Measurements from ENCODE around the gene F10. TPM values are rescaled to one million over a fixed set of nuclear protein-coding genes. Genes with fewer than 3 reads are reported as not detected.
"Not testable (repeated sequence)": the region's sequence is repeated elsewhere in the genome, so short reads cannot be mapped to it uniquely, and the experiment has no call there.

Gene F10
- total RNA-seq, 3 donors from 2014 or later (not counting 1 experiment from before 2014, with no cell fraction given) = not detected

GRCh38 chr13:113106711-113107351, 15.8 kb upstream of the F10 start:
- no peak overlapping the region for H3K4me3 Mint-ChIP-seq
- no peak overlapping the region for H3K27ac Mint-ChIP-seq
- intact Hi-C loops (cut with micrococcal nuclease) = no loop called here
- H3K4me1 Mint-ChIP-seq = no peaks in the 10 kb centered on the region
- H3K9me3 ChIP-seq (ENCODE audit: control insufficient read depth, insufficient read depth, low read length) = no peaks in the 10 kb centered on the region
- H3K36me3 Mint-ChIP-seq = no peaks in the 10 kb centered on the region
- peaks cover 9% of the 10 kb centered on the region for H3K27me3 ChIP-seq (ENCODE audit: control insufficient read depth, insufficient read depth, low read length)
- WGBS (ENCODE audit: insufficient coverage) = 64% methylated on average over 17 of the region's 25 CpGs
- DNase-seq (no peak), ATAC-seq (no peak)
- H3K27me3 Mint-ChIP-seq (ENCODE audit: low read depth in 2 of 2) = no peaks in the 10 kb centered on the region
- H3K4me1 ChIP-seq (ENCODE audit: control insufficient read depth, insufficient read depth, low read length) = peaks cover 12% of the 10 kb centered on the region
- TF ChIP-seq CTCF (IDR thresholded peaks at IDR 0.05) = no peak
- no peak overlapping the region for H3K27ac ChIP-seq (ENCODE audit: low read length)
- H3K36me3 ChIP-seq (ENCODE audit: control insufficient read depth, insufficient read depth, low read length) = no peaks in the 10 kb centered on the region
- no peak overlapping the region for H3K4me3 ChIP-seq (ENCODE audit: low read length)
- H3K9me3 Mint-ChIP-seq = no peaks in the 10 kb centered on the region

- H3K4me3 Mint-ChIP-seq; H3K9me3 ChIP-seq (ENCODE audit: control insufficient read depth, insufficient read depth, low read length); ATAC-seq; H3K9me3 Mint-ChIP-seq; H3K4me1 Mint-ChIP-seq; H3K27ac ChIP-seq (ENCODE audit: low read length); H3K27me3 Mint-ChIP-seq (ENCODE audit: low read depth in 2 of 2); H3K36me3 ChIP-seq (ENCODE audit: control insufficient read depth, insufficient read depth, low read length); H3K36me3 Mint-ChIP-seq; intact Hi-C loops (cut with micrococcal nuclease); H3K4me3 ChIP-seq (ENCODE audit: low read length); DNase-seq; H3K27ac Mint-ChIP-seq: not testable (repeated sequence)
- Histone ChIP-seq H3K4me1 (ENCODE audit: control insufficient read depth, insufficient read depth, low read length) (peaks cover 12% of the 10 kb centered on the region), H3K27me3 (ENCODE audit: control insufficient read depth, insufficient read depth, low read length) (peaks cover 10% of the 10 kb centered on the region)
- WGBS (ENCODE audit: insufficient coverage) = 96% methylated on average over 23 of the region's 27 CpGs
These were observed 14.1 kb upstream of the F10 start for GRCh38 chr13:113108521-113108920.

GRCh38 chr13:113109151-113110047, 13.2 kb upstream of the F10 start:
- Mint-ChIP-seq H3K27me3 (ENCODE audit: low read depth in 2 of 2) (no peaks in the 10 kb centered on the region), H3K36me3 (no peaks in the 10 kb centered on the region), H3K4me3 (peak overlapping the region; percentile 62), H3K27ac (no peak overlapping the region), H3K4me1 (no peaks in the 10 kb centered on the region), H3K9me3 (no peaks in the 10 kb centered on the region)
- Histone ChIP-seq H3K9me3 (ENCODE audit: control insufficient read depth, insufficient read depth, low read length) (no peaks in the 10 kb centered on the region), H3K4me1 (ENCODE audit: control insufficient read depth, insufficient read depth, low read length) (peaks cover 12% of the 10 kb centered on the region), H3K4me3 (ENCODE audit: low read length) (no peak overlapping the region), H3K27me3 (ENCODE audit: control insufficient read depth, insufficient read depth, low read length) (peaks cover 10% of the 10 kb centered on the region), H3K36me3 (ENCODE audit: control insufficient read depth, insufficient read depth, low read length) (no peaks in the 10 kb centered on the region), H3K27ac (ENCODE audit: low read length) (no peak overlapping the region)
- WGBS (ENCODE audit: insufficient coverage) = 37% methylated on average over 73 of the region's 73 CpGs
- intact Hi-C loops (cut with micrococcal nuclease) = no loop called here
- no peak for TF ChIP-seq CTCF (IDR thresholded peaks at IDR 0.05)
- DNase-seq (no peak), ATAC-seq (peak in 1 of 3 donors; percentile 27)
